NCI-H2196 treated with DMSO at 0.1 percent for 48 hours (cell line): Measurements from ENCODE around the gene LCNL1.
A peak's percentile ranks its signal among the peaks of the same experiment; 100 is the strongest.
"Not testable (repeated sequence)": the region's sequence is repeated elsewhere in the genome, so short reads cannot be mapped to it uniquely, and the experiment has no call there.

Source experiments
- DNase-seq: peaks from one replicate; lab custom pipeline; 2025; ENCODE audit not compliant: unreplicated experiment; lab: John Stamatoyannopoulos, UW

LCNL1 gene

DNA sequence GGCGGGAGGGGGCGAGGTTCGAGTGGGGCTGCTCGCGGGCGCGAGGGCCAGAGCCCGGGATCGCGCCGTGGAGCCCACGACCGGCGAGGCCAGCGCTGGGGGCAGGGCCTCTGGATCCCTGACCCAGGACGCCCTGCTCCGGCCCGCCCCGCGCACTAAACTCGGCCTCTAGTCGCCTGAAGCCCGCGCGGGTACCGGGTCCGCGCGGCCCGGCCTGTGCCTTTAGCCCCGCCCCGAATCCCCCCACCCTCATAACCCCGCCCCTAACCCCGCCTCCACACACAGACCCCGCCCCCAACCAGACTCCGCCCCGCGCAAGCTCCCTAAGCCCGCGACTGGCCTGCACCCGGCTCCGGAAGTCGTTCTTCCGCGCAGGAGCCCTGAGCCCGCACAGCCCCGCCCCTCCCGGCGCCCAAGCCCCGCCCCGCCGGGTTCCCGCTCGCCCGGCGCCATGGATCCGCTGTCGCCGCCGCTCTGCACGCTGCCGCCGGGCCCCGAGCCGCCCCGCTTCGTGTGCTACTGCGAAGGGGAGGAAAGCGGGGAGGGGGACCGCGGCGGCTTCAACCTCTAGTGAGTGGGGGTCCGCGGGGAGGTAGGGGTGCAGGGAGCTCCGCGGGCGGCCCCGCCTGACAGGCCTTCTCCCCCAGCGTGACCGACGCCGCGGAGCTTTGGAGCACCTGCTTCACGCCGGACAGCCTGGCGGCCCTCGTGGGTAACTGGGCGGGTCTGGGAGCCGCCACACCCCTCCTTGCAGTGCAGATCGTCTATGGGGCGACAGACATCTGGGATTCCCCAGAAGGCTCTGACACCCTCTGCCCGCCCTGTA, 9.4 kb downstream of the LCNL1 start, which contains the start of gene PAXX:
Gene PAXX, plus strand, starts transcription at position 430 of the 826 bp plus-strand sequence. Its CDS starts 22 bp downstream, at position 452.
- DNase-seq, result peak; percentile 73

DNA sequence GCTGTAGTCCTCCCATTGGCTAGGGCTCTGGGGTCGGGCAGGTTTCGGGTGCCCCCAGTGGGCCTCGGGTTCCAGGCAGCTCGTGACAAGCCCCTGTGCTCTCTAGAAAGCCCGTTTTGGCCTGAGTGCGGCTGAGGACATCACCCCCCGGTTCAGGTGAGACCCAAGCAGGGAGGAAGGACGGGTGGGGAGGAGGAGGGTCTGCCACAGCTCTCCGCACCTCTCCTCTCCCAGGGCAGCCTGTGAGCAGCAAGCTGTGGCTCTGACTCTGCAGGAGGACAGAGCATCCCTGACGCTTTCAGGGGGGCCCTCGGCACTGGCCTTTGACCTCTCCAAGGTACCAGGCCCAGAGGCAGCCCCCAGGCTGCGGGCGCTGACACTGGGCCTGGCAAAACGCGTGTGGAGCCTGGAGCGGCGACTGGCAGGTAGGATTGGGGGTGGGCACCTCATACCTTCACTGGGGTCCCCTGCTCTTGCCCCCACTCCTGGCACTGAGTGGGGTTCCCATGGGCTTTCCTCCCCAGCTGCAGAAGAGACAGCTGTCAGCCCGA, 10.1 kb downstream of the LCNL1 start:
- DNase-seq, result no peak

DNA sequence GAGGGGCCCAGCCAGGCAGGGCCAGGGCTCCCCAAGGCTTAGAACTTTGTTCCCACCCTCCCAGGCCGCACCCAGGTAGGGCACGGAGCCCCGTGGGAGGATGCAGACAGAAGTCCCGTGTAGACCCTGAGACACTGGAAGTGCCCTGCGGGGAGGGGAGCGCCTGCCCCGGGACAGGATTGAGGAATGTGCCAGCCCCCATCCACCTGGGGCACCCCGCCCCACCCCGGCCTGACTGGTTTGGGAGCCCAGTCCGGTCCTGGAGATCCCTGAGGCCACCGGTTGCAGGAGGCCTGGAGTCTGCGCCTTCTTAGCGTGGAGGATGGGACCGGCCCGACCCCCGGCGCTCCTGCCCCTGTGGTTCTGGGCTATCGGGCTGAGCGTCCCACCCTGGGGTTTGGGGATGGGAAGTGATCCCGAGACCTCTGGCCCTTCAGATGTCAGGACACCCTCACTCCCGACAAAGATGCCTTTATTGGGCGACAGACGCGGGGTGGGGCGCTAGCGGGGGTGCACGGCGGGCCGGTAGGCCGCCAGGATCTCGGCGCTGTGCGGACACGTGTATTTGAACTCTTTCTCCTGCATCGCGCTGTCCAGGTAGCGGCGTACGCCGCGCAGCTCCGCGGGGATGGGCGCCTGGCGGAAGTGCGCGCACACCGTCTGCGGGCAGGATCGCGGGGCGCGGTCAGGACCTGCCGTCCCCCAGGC, 11.5 kb downstream of the LCNL1 start:
- no peak for DNase-seq

DNA sequence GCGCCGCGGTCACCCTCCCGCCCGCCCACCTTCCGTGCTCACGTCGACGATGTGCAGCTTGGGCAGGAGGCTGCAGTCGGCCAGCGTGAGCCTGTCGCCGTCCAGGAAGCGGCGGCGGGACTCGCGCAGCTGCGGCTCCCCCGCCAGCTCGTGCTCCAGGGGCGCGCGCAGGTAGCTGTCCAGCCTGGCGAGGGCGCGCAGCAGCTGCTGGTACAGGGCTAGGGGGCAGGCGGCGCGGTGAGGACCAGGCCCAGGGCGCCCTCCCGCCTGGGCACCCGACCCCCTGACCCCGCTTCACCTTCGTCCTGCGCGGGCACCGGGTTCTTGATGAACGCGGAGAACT, 12.1 kb downstream of the LCNL1 start:
- DNase-seq, result no peak

DNA sequence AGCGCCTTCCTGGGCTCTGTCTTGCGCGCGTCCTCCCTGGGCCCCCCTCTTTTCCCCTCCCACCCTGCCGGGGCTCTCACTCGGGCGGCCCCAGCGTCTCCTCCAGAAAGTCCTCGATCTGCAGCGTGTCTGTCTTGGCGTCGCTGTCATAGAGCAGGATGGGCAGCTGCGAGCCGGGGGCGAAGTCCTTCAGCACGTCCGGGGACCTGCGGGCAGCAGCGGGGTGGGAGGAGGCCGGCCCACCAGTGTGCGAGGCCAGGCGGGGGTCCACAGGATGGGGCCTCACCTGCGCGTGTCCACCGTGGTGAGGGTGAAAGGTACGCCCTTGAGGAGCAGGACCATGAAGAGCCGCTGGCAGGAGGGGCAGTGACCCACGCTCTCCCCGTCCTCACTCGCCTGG, 12.6 kb downstream of the LCNL1 start:
- no peak for DNase-seq

DNA sequence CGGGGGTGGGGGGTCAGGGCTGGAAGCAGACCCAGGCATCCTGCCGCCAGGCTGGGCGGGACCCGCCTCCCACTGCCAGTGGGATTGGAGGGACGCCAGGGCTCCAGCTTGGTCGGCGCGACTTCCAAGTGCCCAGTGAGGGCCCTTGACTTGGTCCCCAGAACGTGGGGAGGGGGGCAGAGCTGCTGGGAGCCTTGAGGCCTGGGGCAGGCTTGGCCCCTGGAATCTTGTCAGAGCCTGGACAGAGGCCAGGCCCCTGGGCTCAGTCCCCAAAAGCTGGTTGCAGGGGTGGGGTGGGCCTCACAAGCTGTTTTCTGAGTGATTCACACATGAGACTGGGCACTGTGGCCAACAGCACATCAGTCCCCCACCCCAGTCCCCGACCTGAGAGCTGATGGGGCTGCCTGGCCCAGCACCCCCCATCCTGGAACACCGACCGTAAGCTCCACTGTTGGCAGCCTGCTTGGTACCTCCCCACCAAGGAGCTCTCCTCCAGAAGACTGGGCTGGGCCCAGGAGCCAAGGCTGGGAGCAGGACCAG, 13.0 kb downstream of the LCNL1 start:
- DNase-seq, result no peak

DNA sequence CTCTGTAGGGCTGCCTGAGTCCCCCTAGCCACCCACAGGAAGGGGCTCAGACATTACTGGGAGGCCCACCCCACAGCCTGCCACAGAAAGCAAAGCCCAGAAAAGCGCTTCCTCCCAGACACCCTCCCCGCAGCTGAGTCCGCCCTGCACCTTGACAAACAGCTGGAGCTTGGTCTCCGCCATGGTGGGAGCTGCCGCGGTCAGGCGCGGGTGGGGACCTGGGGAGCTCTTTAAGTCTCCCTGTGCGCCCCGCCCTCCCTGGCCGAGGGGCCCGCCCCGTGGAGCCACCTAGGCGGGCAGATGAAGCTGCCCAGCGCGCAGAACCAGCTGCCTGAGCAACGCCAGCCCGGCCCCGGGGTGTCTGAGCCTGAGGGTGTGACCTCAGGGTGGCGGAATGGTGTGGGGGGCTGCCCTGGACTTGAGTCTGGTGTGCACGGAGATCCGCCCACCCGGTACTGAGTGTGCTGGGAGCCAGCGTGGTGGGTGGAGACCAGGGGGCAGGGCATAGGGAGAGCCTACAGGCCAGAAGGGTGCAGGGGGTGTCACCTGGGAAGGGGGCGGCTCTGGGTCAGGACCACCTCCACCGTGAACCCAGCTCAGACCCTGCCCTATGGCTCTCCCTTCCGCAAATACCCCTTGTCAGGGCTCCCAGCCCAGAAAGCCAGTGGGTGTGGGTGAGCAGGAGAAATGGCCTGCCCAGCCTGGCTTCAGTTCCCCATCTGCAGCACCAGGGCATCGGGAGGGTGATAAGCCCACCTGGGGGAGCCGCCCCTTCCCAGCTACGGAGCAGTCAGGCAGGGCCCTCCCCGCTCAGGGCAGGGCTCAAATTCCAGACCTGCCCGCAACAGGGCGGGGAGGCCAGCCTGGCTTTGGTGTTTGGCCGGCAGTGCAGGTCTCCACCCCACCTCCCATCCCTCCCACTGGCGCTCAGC, 13.8 kb downstream of the LCNL1 start, which contains the start of gene CLIC3:
Gene CLIC3, minus strand, starts transcription at position 208 of the 932 bp plus-strand sequence. Its CDS starts 25 bp downstream, at position 183.
- DNase-seq, result no peak

DNA sequence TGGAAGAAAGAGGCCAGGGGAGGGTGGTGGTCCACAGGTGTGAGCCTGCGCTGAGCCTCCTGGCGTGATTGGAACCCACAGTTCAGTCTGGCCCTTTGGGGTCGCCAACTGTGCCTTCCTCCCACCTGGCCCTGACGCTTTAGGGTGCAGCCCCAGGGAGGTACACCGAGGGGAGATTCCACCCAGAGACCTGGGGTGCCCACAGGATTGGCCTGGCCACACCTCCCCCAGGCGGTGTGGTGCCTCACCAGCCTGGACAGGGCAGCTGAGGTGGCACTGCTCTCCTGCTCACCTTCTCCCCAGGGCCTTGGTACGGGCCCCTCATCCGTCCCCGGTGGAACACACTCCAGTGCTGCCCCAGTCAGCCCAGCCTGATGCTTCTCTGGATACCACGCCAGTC, 14.6 kb downstream of the LCNL1 start:
- no peak for DNase-seq

DNA sequence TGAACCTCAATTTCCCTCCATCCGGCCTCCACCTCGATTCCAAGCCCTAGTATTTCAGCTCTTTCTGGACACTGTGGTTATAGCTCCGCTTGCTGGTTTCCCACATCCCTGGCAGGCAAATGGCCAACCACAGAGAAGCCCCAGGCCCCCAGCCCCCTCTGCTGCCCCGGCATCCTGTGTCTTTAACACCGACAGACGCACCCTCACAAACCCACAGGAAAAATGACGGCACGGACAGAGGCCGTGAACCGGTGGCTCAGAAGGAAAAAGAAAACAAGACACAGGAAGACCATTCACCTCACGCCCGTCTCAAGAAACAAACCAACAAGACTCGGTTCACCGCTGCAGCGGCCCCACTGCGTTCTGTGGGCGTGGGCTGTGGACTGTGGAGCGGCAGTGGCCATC, 15.0 kb downstream of the LCNL1 start:
- DNase-seq, result no peak

DNA sequence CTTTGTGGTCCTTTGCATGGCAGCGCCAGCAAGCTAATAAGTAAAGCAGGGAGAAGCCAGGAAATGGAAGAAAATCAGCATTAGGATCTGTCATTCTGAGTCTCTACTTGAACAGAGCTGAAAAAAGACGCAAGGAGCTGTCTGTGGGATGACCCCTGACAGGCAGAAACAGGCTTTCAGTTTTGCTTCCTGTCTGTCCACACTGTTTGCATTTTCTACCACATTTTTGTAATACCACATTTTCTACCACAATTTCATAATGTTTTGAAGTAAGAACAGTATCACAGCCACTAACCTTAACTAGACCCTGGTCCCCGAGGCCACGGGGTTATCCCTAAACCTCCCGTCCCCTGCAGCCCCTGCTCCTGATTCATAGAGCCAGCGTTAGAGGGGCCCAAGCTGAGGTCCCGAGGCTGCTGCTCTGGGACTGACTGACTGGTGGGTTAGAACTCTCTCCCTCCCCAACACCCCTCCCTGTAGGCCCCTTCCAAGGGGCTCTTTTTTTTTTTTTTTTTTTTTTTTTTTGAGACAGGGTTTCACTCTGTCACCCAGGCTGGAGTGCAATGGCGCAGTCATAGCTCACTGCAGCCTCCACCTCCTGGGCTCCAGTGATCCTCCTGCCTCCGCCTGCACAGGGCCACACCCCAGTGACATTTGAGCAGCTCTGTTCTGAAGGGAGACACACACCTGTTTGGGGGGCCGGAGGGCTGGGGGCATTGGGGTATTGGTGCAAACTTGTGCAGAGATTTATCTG, 17.6 kb downstream of the LCNL1 start:
- DNase-seq, result no peak

DNA sequence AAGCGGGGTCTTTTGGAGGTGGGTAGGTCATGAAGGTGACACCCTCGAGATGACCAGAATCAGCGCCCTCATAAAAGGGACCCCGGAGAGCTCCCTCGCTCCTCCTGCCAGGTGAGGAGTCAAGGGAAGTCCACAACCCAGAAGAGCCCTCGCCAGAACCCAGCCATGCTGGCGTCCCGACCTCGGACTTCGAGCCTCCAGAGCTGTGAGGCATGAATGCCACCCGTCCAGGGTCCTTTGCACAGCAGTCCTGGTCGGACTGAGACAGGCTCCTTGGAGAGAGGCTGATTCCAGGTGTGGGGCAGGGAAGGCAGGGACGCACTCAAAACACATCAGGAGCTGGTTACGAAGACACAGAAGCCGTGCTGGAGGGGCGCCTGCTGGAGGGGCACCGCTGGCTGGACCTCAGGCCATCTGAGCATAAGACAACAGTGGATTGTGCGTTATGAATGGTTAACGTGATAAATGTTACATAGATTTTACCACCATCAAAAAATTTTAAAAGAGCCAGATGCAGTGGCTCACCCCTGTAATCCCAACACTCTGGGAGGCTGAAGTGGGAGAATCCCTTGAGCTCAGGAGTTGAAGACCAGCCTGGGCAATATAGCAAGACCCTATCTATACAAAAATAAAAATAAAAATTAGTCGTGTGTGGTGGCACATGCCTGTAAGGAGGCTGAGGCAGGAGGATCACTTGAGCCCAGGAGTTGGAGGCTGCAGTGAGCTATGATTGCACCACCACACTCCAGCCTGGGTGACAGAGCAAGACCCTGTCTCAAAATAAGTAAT, 19.3 kb downstream of the LCNL1 start:
- DNase-seq, result no peak

DNA sequence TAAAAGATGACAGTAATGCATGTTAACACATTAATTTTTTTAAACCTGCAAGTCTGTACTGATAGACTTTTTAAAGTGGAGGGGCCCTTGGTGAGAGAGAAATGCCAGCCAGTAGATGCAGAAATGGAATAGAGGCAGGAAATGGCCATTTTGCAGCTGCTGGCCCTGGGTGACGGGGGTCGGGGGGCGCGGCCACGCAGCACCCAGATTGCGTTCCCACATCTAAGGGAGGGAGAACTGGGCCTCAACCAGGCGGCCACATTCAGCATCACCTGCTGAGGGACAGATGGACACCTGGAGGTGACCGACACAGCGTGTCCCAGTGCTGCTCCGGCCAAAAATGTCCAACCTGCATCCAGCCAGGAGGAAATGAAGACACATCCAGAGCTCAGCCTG, 19.9 kb downstream of the LCNL1 start:
- no peak for DNase-seq

DNA sequence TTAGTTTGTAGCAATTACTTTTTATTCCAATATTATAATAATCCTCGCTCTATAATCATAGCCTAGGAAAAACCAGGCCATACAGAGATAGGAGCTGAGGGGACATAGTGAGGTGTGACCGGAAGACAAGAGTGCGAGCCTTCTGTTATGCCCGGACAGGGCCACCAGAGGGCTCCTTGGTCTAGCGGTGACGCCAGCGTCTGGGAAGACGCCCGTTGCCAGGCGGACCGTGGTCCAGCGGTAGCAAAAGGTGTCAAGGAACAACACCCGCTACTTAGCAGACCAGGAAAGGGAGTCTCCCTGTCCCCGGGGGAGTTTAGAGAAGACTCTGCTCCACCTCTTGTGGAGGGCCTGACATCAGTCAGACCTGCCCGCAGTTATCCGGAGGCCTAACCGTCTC, 21.5 kb downstream of the LCNL1 start:
- not testable (repeated sequence) for DNase-seq

DNA sequence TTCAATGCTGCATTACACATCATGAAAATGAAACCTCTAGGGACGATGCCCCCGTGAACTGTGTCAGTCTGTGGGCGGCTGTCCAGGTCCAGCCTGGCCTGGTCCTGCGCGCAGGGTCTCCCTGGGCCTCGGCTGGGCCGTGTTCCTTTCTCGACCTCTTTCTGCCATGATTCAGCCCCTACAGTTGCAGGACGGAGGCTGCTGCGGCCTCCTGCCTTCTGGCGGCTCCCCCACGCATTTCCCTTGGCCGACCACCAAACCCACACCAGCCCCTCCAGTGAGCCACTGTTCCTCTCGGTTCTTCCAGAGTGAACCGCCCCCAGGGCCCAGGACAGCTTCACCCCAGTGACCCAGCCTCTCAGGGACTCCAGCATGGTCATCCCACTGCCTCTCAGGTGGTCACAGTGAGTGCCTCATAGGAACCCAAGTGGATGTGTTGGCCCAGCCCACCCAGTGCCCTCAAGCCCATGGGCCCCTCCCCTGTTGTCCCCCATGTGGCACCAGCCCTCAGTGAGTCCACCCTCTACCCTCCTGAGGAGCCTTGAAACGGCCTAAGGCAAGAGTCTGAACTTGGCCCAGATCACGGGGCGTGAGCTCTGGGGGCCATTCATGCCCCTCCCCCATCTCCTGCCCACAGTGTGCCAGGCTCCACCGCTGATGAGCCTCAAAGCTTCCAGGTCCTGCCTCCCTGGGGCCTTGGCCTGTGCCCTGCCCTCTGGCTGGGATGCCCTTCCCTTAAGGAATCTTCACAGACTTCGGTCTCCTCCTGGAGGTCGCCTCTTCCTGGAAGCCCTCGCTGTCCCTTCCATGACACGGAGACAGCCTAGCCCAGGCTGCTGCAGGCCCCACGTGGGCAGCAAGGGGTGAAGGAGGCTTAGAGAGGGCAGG, 23.6 kb downstream of the LCNL1 start:
- DNase-seq, result no peak

DNA sequence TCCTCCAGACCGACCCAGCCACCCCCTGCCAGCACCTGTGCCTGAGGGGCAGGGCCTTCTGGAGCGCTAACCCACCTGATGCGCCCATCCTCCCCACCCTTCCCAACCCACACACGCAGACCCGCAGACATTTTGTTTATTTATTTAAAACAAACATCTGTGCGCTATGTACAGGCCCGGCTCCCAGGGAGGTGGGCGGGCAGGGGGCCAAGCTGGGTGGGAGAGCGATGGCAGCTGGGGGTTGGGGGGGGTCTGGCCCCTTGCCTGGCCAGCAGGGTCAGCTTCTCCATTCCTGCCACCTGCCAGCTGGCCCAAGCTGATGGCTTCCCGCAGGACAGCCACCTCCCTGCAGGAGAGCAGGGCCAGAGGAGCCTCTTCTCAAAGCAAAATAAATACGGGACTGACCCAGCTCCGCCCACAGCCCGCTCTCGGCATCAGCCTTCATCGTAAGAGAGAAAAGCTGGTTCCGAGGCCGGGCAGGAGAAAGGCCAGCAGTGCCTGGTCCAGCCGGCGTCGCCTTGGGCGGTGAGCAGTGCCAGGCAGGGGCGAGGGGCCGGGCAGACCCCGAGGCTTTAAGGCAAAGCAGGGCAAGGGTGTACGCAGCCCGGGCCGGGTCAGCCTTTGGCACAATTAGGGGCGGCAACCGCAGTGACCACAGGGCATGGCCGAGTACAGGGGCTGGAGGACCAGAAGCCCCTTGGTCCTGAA, 24.5 kb downstream of the LCNL1 start:
- DNase-seq, result peak; percentile 30

DNA sequence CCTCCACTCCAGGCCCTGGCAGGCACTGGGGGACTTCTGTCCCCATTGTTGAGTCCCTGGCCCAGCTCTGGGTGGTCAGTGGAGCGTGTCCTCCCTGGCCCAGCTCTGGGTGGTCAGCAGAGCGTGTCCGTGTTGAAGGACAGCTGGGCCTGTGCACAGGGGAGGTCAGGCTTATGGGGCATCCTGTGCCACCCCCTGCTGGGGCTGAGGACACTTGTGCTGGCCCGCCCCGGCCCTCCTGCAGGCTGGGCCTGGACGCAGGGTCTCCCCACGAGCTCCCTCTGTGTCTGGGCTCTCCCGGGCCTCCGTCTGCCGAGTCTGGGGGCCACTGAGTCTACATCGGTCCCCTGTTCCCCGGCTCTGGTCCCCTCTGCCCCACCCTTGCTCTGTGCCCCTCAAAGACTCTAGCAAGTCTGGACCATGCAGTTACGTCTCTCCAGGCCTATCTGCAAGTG, 25.1 kb downstream of the LCNL1 start:
- DNase-seq, result no peak

DNA sequence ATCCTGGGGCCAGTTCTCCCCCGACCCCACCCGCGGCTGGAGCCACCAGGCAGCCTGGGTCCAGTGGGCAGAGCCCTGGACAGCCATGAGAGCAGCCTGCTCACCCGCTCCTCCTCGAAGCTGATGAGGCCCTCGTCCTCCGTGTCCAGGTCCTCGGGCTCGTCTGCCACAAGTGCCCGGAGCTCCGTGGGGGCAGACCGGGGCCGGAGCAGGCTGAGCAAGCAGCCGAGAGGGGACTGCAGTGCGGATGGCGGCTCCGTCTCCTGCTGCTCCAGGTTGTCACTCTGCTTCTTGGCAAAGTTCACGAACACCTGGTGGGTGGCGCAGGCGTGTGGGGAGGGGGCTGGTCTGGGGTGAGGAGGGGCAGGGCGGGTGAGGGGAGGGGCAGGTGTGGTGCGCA, 25.5 kb downstream of the LCNL1 start:
- DNase-seq, result no peak

DNA sequence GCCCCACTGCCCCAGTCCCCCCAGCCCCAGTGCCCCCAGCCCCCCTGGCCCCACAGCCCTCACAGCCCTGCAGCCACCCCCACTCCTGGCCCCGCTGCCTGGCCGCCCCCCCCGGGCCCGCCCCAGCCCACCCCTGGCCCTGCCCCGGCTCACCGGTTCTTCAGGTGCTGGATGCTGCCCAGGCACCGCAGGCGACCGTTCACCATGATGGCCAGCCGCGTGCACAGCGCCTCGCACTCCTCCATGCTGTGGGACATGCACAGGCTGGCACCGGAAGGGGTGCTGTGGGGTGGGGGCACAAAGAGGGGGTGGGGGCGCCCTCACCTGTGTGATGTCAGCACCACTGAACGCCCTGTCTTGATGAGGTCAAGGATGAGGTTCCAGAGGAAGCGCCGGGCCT, 26.4 kb downstream of the LCNL1 start:
- no peak for DNase-seq
